Measurements from ENCODE around the gene OTX1. TPM values are rescaled to one million over a fixed set of nuclear protein-coding genes. Genes with fewer than 3 reads are reported as not detected.

Gene OTX1
- total RNA-seq (2021) (0.90 to 1.6 TPM (median 1.2 TPM) in 3 replicates), Bru-seq, nascent RNA (percentile 49 among the genes with signal in this experiment)
- long read RNA-seq, experiment 1, transcript OTX1-201 (5 exons, 2,861 nt): major isoform, 6 of 7 reads
- long read RNA-seq, experiment 1, partial matches to known transcripts: 0 of 7 reads
- long read RNA-seq, experiment 1, other reads (novel, unspliced or antisense): 1 of 7 reads
- long read RNA-seq, experiment 2, partial matches to known transcripts: 1 of 1 reads
- long read RNA-seq, experiment 2, other reads (novel, unspliced or antisense): 0 of 1 reads
- long read RNA-seq, experiment 3: 0 reads

- CTCF ChIA-PET: no interaction called here
- Mint-ChIP-seq H3K4me3 (peak within 1 kb of the TSS; percentile 78), H3K27ac (no peak within 1 kb of the TSS), H3K4me1 (peaks cover 64% of the 10 kb centered on the region), H3K9me3 (no peaks in the 10 kb centered on the region), H3K36me3 (no peaks in the 10 kb centered on the region), H3K27me3 (ENCODE audit: low read depth) (peaks cover 96% of the 10 kb centered on the region)
- DNase-seq (ENCODE audit: low spot score) (peak; percentile 84), ATAC-seq (peak; percentile 46)
- TF ChIP-seq HMGXB4 (CRISPR knock-in tag; IDR thresholded peaks at IDR 0.05): no peak
- no peak for TF ChIP-seq ZNF219 (CRISPR knock-in tag; IDR thresholded peaks at IDR 0.05; ENCODE audit: borderline replicate concordance)
- TF ChIP-seq, protein P1, sequence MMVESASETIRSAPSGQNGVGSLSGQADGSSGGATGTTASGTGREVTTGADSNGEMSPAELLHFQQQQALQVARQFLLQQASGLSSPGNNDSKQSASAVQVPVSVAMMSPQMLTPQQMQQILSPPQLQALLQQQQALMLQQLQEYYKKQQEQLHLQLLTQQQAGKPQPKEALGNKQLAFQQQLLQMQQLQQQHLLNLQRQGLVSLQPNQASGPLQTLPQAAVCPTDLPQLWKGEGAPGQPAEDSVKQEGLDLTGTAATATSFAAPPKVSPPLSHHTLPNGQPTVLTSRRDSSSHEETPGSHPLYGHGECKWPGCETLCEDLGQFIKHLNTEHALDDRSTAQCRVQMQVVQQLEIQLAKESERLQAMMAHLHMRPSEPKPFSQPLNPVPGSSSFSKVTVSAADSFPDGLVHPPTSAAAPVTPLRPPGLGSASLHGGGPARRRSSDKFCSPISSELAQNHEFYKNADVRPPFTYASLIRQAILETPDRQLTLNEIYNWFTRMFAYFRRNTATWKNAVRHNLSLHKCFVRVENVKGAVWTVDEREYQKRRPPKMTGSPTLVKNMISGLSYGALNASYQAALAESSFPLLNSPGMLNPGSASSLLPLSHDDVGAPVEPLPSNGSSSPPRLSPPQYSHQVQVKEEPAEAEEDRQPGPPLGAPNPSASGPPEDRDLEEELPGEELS (CRISPR knock-in tag; IDR thresholded peaks at IDR 0.05): 0 out of 2 replicates have a peak, but pooled peaks have one; percentile 2
- 0 out of 2 replicates have a peak, but pooled peaks have one; percentile 28 for TF ChIP-seq E2F5 (CRISPR knock-in tag; IDR thresholded peaks at IDR 0.05)
- no peak for TF ChIP-seq ZNF512 (CRISPR knock-in tag; IDR thresholded peaks at IDR 0.05; ENCODE audit: borderline replicate concordance)
- TF ChIP-seq GABPB1 (CRISPR knock-in tag; IDR thresholded peaks at IDR 0.05): 0 out of 2 replicates have a peak, but pooled peaks have one; percentile 14
- TF ChIP-seq NFYB (CRISPR knock-in tag; conservative IDR thresholded peaks at IDR 0.05; ENCODE audit: low read depth): peak; percentile 72
- peak; percentile 26 for TF ChIP-seq SP1 (CRISPR knock-in tag; conservative IDR thresholded peaks at IDR 0.05)
- TF ChIP-seq ZBTB43 (CRISPR knock-in tag; IDR thresholded peaks at IDR 0.05): 0 out of 2 replicates have a peak, but pooled peaks have one; percentile 14
- POLR2A ChIA-PET: no interaction called here
These were observed at the start of gene OTX1 for GRCh38 chr2:63050334-63051041. Gene OTX1 (plus strand): TSS chr2:63050830. CDS start chr2:63052991, 2,161 bp downstream.

GRCh38 chr2:63001576-63001975, 49.1 kb upstream of the OTX1 start:
- POLR2A ChIA-PET: no interaction called here
- TF ChIP-seq IRF1 (CRISPR knock-in tag; IDR thresholded peaks at IDR 0.05) (no peak), ZMAT4 (CRISPR knock-in tag; IDR thresholded peaks at IDR 0.05) (no peak), HMGXB4 (CRISPR knock-in tag; IDR thresholded peaks at IDR 0.05) (no peak), MYBL2 (CRISPR knock-in tag; IDR thresholded peaks at IDR 0.05) (no peak), JAZF1 (CRISPR knock-in tag; IDR thresholded peaks at IDR 0.05) (no peak), OVOL2 (CRISPR knock-in tag; IDR thresholded peaks at IDR 0.05; ENCODE audit: borderline replicate concordance) (no peak), EMX1 (CRISPR knock-in tag; IDR thresholded peaks at IDR 0.05) (no peak), CTCF (IDR thresholded peaks at IDR 0.05) (no peak), ZNF121 (CRISPR knock-in tag; IDR thresholded peaks at IDR 0.05) (no peak), ESRRA (CRISPR knock-in tag; IDR thresholded peaks at IDR 0.05; ENCODE audit: borderline replicate concordance) (no peak)

More at GRCh38 chr2:63001576-63001975, 49.1 kb upstream of the OTX1 start:
- Mint-ChIP-seq H3K4me3 (no peak overlapping the region), H3K4me1 (peaks cover 6% of the 10 kb centered on the region), H3K9me3 (no peaks in the 10 kb centered on the region), H3K27me3 (ENCODE audit: low read depth) (no peaks in the 10 kb centered on the region; the same call in 1 of the 2 replicates), H3K27ac (no peak overlapping the region), H3K36me3 (peaks cover 5% of the 10 kb centered on the region; the same call in 1 of the 2 replicates)
- CTCF ChIA-PET: interaction anchor here (1.0 kb wide), 1 partner anchor 545 kb away, joined by 3 read pairs; no protein-coding TSS in a partner anchor
- ATAC-seq: no peak
- DNase-seq (ENCODE audit: low spot score): no peak

Measured in WTC11 (cell line).